Choroid plexus epithelial cell (primary cell): ENCODE results near the gene IL19.
"Not testable (repeated sequence)": the region's sequence is repeated elsewhere in the genome, so short reads cannot be mapped to it uniquely, and the experiment has no call there.

ENCODE experiments used
- DNase-seq: peaks from one replicate; pipeline ENCODE4 v3.0.0-alpha.2; 2010; ENCODE audit warnings: low read depth
- H3K4me3 ChIP-seq: 2 replicates; pipeline ENCODE4 v1.5.1; 2011; ENCODE audit warnings: low read depth, mild to moderate bottlenecking, control low read depth, low read length, moderate library complexity
- TF ChIP-seq, protein P1 (sequence below): conservative IDR thresholded peaks from 2 replicates; pipeline ENCODE4 v1.5.1; 2011; ENCODE audit warnings: low read depth, mild to moderate bottlenecking, control low read depth, inconsistent platforms, low read length, moderate library complexity

IL19 gene

DNA sequence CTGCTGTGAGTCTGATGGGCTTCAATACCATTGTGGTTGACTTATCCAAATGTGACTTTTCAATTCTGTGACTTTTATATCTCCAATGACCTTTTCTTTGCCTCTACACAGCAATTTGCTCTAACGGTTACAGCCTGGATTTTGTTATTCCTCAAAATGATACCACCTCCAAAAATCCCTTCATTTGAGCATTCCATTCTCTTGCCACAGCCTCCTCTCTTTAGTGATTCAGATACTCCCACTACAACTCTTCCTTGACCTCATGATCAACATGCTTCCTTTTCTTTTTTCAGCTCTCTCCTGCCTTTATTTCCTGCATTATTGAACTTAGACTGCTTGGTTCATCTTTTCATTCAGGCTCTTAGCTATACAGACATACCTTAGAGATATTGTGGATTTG lies 16.6 kb upstream of the IL19 start:
- TF ChIP-seq, protein P1, sequence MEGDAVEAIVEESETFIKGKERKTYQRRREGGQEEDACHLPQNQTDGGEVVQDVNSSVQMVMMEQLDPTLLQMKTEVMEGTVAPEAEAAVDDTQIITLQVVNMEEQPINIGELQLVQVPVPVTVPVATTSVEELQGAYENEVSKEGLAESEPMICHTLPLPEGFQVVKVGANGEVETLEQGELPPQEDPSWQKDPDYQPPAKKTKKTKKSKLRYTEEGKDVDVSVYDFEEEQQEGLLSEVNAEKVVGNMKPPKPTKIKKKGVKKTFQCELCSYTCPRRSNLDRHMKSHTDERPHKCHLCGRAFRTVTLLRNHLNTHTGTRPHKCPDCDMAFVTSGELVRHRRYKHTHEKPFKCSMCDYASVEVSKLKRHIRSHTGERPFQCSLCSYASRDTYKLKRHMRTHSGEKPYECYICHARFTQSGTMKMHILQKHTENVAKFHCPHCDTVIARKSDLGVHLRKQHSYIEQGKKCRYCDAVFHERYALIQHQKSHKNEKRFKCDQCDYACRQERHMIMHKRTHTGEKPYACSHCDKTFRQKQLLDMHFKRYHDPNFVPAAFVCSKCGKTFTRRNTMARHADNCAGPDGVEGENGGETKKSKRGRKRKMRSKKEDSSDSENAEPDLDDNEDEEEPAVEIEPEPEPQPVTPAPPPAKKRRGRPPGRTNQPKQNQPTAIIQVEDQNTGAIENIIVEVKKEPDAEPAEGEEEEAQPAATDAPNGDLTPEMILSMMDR: no peak
- peak; percentile 30 for DNase-seq
- no peak overlapping the region for H3K4me3 ChIP-seq

DNA sequence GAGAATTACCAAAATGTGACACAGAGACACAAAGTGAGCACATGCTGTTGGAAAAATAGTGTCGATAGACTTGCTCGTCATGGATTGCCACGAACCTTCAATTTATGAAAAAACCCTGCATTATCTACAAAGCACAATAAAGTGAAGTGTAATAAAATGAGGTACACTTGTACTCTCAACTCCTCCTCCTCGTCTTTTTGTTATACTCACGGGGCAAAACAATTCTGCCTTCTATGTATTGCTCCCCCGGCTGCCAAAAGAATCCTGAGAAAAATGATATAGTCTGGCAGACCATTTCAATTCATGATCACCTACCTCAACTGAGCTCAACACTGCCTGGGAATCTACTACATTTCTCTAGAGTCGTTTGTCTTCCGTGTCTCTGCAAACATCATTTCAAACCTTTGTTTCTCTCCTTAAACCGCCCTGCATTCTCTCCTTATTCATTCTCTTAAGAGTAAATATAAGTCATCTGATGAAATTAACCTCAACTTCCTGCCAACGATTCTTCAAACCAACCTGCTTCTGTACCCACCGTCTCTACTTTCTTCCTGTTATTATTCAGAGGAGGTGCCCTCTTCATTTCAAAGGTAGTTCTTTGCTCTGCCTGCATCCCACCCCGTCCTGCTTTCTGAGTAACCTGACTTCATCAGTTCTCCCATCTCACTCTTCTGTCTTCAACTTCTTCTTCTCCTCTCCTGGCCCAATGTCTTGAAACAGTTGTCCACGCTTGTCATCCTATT lies 12.9 kb upstream of the IL19 start:
- H3K4me3 ChIP-seq: no peak overlapping the region
- no peak for DNase-seq
- TF ChIP-seq, protein P1: no peak

DNA sequence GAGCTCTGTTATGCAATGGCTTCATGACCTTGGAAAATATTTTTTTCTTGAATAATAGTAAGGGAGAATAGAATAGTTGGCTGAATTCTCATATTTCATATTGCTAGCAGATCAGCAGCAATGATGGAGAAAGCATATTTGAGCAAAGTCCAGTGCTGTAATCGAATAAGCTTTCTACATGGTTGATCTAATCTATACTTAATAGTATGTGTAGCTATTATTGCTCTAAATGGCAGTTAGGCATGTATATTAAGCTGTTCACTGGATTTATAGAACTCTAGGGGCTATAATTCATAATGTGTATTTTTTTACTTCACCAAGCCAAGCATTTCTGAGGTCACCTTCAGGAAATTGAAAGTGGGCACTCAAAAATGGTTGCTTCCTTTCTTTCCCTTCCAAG lies 10.0 kb upstream of the IL19 start:
- TF ChIP-seq, protein P1: no peak

DNA sequence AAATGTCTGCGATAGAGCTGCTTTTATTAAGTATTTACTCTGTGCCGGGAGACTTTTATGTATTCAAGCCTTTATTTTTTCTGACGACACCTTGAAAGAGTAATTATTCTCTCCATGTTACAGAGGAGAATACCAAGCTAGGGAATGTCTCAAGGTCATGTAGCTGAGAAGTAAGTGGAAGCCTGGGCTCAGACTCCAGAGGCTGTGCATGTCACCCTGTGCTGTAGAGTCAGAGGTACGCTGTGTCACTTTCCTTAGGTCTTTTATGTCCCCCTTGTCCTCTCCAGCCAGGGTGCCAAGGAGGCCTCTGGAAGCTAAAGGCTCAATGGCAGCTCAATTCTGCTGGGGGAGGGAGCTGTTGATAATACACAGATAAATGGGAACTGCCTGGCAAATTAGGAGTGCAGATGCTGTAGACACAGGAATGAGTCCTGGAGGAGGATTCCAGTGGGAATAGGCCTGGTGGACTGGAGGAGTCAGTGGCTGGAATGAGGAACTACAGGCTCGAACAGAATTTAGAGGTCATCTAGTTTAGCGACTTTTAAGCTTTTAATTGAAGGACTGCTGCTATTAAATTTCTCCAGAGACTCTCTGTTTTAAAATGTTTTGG lies 9.3 kb upstream of the IL19 start:
- TF ChIP-seq, protein P1: peak; percentile 29
- DNase-seq: no peak
- no peak overlapping the region for H3K4me3 ChIP-seq

More for the DNA sequence above, 10.0 kb upstream of the IL19 start:
- H3K4me3 ChIP-seq: no peak overlapping the region
- DNase-seq: no peak

DNA sequence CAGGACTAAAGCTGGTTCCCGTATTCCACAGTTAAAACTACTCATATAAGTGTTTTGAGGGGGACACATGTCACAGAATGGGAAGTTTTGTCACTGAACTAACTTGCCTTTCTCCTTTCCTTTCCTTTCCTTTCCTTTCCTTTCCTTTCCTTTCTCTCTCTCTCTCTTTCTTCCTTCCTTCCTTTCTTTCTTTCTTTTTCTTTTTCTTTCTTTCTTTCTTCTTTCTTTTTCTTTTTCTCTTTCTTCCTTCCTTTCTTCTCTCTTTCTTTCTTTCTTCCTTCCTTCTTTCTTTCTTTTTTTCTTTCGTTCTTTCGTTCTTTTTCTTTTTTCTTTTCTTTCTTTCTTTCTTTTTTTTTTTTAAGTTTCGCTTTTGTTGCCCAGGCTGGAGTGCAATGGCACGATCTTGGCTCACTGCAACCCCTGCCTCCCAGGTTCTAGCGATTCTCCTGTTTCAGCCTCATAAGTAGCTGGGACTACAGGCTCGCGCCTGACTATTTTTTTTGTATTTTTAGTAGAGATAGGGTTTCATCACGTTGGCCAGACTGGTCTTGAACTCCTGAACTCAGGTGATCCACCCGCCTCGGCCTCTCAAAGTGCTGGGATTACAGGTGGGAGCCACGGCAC lies 7.7 kb upstream of the IL19 start:
- DNase-seq, H3K4me3 ChIP-seq: not testable (repeated sequence)

DNA sequence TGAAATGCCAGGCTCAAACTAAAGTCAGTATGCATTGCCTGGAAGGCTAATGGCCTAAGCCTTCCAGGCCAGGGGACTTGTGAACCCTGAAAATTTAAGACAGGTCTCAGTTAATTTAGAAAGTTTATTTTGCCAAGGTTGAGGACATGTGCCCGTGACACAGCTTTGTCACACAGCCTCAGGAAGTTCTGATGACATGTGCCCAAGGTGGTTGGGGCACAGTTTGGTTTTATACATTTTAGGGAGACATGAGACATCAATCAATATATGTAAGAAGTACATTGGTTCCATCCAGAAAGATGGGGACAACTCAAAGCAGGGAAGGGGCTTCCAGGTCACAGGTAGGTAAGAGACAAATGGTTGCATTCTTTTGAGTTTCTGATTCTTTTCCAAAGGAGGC lies 4.8 kb upstream of the IL19 start:
- DNase-seq, H3K4me3 ChIP-seq: not testable (repeated sequence)

DNA sequence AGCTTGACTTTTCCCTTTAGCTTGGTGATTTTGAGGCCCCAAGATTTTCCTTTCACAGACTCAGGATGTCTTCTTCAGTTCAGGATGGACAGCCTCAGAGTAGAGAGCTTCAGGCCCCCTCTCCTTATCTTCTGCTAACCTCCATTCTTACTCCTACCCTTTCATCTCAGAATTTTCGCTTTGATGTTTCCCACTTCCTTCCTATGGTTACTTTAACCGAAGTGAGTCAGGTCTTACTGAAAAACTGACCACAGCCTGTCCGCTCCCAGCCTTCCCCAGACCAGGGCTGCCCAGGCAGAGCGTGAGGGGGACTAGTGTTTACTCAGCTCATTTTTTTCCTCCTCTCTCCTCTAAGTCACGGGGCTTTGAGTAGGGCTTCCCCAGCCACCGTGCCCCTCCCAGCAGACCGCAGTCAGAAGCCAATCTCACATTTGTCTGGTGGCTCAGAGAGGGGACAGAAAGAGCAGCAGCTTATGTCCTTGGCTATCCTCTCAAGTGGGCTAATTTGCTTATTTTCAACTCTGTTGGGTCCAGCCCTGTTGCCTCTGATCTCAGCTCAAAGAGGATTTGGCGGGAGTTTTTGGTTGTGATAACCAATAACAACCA lies 4.2 kb upstream of the IL19 start:
- peak; percentile 83 for DNase-seq
- TF ChIP-seq, protein P1: no peak
- no peak overlapping the region for H3K4me3 ChIP-seq
